Regular cardiac myocyte (primary cell): Measurements from ENCODE around the gene EXOC8. TPM values are rescaled to one million over a fixed set of nuclear protein-coding genes. Genes with fewer than 3 reads are reported as not detected.

Source experiments
- total RNA-seq: library from RNA; depleted of rRNA; stranded (reverse); fragments of >200 nt; gene quantifications from 2 replicates; pipeline ENCODE4 v1.2.3, GENCODE V29; 2014

EXOC8 gene, protein sequence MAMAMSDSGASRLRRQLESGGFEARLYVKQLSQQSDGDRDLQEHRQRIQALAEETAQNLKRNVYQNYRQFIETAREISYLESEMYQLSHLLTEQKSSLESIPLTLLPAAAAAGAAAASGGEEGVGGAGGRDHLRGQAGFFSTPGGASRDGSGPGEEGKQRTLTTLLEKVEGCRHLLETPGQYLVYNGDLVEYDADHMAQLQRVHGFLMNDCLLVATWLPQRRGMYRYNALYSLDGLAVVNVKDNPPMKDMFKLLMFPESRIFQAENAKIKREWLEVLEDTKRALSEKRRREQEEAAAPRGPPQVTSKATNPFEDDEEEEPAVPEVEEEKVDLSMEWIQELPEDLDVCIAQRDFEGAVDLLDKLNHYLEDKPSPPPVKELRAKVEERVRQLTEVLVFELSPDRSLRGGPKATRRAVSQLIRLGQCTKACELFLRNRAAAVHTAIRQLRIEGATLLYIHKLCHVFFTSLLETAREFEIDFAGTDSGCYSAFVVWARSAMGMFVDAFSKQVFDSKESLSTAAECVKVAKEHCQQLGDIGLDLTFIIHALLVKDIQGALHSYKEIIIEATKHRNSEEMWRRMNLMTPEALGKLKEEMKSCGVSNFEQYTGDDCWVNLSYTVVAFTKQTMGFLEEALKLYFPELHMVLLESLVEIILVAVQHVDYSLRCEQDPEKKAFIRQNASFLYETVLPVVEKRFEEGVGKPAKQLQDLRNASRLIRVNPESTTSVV
- 14.9 and 22.6 TPM in 2 replicates for total RNA-seq

GRCh38 chr1:231337472-231338269, at the start of gene EXOC8:
EXOC8 (minus strand) TSS chr1:231337852; CDS start chr1:231337745, 107 bp downstream.

DNA sequence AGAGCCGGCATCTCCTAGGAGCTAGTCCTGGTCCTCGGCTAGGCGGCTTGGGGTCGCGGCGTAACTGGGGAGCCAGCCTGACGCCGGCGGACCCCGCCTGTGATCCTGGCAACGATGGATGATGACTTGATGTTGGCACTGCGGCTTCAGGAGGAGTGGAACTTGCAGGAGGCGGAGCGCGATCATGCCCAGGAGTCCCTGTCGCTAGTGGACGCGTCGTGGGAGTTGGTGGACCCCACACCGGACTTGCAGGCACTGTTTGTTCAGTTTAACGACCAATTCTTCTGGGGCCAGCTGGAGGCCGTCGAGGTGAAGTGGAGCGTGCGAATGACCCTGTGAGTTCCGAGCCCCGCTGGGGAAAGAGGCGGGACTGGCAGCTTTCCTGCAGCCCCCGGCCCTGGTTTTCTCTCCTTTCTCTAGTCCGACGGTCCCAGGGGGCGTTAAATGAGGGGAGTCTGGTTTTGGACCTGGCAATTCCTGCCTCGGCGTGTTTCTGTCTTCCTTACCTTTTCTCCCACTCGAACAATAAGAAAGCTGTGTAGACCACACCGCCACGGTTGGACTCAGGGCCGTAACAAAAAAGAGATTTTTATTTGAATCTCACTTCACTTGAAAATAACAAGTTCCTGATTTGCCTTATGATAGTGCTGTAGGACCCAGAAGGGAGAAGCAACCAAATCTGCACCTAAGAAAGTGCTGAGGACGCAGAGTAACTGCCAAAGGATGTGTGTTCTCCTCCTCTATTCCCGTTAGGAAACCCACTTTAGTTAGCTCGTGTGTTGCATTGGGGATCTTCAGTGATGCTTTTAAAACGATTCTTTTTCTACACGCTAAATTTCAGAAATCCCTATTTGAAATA, 847 bp upstream of the EXOC8 start, which contains the start of gene SPRTN:
Gene SPRTN (plus strand): TSS at position 24 of the 859 bp plus-strand sequence. CDS start 91 bp downstream, at position 115.

Other genes with a start within 250 kb of the EXOC8 start
- under 0.01 TPM in 1 of 2 replicates, not detected in the other for gene TRIM67, start 175.8 kb downstream of the EXOC8 start, total RNA-seq
- 44.5 and 53.9 TPM in 2 replicates for gene GNPAT, start 96.6 kb downstream of the EXOC8 start, total RNA-seq
- gene SPRTN, start 441 bp upstream of the EXOC8 start, total RNA-seq, result 15.5 and 15.7 TPM in 2 replicates
- gene EGLN1, start 84.4 kb upstream of the EXOC8 start, total RNA-seq, result 71.5 and 81.2 TPM in 2 replicates
- gene TSNAX, start 190.8 kb upstream of the EXOC8 start, total RNA-seq, result 35.2 and 41.4 TPM in 2 replicates